HL-60 (cell line): ENCODE measurements around the gene SOX10.

ENCODE experiments used
- DNase-seq, 2 experiments: peaks; one replicate each; pipeline ENCODE4 v3.0.0-alpha.2; 2010 to 2020; ENCODE audit warnings: low read depth in 1 of 2, low spot score in 1 of 2
- H3K27ac ChIP-seq: fragments of 250-450 bp; sonication (Bioruptor Pico); replicated peaks from 2 replicates; pipeline ENCODE4 v1.5.1; 2020; ENCODE audit warnings: mild to moderate bottlenecking, moderate library complexity
- H3K27me3 ChIP-seq: fragments of 250-450 bp; sonication (Bioruptor Pico); 2 replicates; pipeline ENCODE4 v1.5.1; 2021; ENCODE audit warnings: mild to moderate bottlenecking, moderate library complexity; ENCODE audit not compliant: insufficient read depth, poor library complexity, severe bottlenecking
- H3K4me3 ChIP-seq: replicated peaks from 2 replicates; pipeline ENCODE4 v1.5.1; 2011; ENCODE audit warnings: mild to moderate bottlenecking, control low read depth, low read length; ENCODE audit not compliant: insufficient read depth
- CTCF ChIP-seq: IDR thresholded peaks from one replicate; pipeline ENCODE4 v1.5.1; 2011; ENCODE audit warnings: low read length, control low read depth, inconsistent platforms; ENCODE audit not compliant: insufficient read depth
- GABPA ChIP-seq: IDR thresholded peaks from 2 replicates; pipeline ENCODE4 v1.6.1; 2012; ENCODE audit warnings: low read depth
- POLR2AphosphoS5 ChIP-seq: IDR thresholded peaks from 2 replicates; pipeline ENCODE4 v1.6.1; 2012; ENCODE audit warnings: low read depth
- REST ChIP-seq: IDR thresholded peaks from 2 replicates; pipeline ENCODE4 v1.6.1; 2012; ENCODE audit warnings: low read depth; ENCODE audit not compliant: insufficient replicate concordance
- SPI1 ChIP-seq: IDR thresholded peaks from 2 replicates; pipeline ENCODE4 v1.6.1; 2012; ENCODE audit warnings: low read depth, mild to moderate bottlenecking, borderline replicate concordance

The SOX10 gene

DNA sequence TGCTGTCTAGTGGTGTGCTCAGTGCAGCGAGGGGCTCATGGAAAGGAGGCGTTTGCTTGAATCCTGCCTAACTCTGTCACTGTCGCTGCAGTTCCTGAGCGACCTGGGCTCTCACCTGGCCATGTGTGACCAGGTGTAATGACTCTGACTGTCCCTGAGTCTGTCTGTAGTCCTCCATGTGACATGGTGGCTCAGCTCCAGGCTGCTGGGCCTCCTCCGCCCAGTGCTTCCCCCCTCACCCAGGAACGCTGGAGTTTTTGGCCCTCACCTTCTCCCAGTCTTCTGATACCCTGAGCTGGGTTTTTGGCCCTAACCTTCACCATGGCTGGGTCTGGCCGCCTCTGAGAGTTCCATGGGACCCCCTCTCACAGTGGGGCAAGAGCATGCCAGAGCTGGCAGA is 58.0 kb downstream of the SOX10 start:
- no peak for DNase-seq
- no peak for TF ChIP-seq REST
- TF ChIP-seq SPI1: no peak
- no peak for TF ChIP-seq POLR2AphosphoS5
- no peak for TF ChIP-seq GABPA
- no peak for TF ChIP-seq CTCF
- H3K4me3 ChIP-seq: no peak overlapping the region
- H3K27me3 ChIP-seq: no peaks in the 10 kb centered on the region
- H3K27ac ChIP-seq: no peak overlapping the region

DNA sequence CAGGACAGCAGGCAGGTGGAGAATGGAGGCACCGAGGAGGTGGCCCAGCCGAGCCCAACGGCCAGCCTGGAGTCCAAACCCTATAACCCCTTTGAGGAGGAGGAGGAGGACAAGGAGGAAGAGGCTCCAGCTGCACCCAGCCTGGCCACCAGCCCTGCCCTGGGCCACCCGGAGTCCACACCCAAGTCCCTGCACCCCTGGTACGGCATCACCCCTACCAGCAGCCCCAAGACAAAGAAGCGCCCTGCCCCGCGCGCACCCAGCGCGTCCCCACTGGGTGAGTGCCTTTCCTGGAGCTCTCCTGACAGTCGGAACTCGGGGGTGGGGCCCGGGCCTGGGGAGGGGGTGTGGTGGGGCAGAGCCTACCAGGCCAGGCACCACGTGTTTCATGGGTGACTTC is 58.6 kb downstream of the SOX10 start:
- Histone ChIP-seq H3K4me3 (no peak overlapping the region), H3K27me3 (no peaks in the 10 kb centered on the region), H3K27ac (no peak overlapping the region)
- DNase-seq: no peak
- TF ChIP-seq SPI1 (no peak), POLR2AphosphoS5 (no peak), REST (no peak), CTCF (no peak), GABPA (no peak)

- Histone ChIP-seq H3K27me3 (no peaks in the 10 kb centered on the region), H3K27ac (no peak overlapping the region), H3K4me3 (no peak overlapping the region)
- DNase-seq: no peak
- TF ChIP-seq GABPA (no peak), REST (no peak), CTCF (no peak), SPI1 (no peak), POLR2AphosphoS5 (no peak)
These were observed 59.0 kb downstream of the SOX10 start for GRCh38 chr22:37925330-37925729.
